ENCODE results near the gene RAD23B.

Gene RAD23B

DNA sequence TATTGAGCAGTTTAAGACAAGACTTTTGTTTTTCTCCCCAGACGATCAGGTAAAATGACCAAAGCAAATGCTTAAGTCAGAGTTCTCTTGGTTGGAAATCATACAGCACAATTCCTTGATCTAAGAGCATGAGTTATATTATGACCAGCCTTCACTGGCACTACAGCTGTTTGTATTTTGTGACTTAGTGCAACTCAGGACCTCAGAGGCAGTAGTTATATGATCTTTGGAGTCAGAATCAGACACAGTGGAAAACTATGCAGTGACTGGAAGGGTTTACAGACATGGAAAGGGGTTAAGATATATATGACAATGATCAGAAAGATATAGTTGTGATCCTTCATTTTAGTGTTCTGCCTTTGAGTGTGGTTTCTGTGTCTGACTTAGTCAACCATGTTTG lies 24.3 kb downstream of the RAD23B start:
- H3K4me3 ChIP-seq (ENCODE audit: low read length) = no peak overlapping the region
- DNase-seq (ENCODE audit: low read depth) = no peak
- TF ChIP-seq, protein P1, sequence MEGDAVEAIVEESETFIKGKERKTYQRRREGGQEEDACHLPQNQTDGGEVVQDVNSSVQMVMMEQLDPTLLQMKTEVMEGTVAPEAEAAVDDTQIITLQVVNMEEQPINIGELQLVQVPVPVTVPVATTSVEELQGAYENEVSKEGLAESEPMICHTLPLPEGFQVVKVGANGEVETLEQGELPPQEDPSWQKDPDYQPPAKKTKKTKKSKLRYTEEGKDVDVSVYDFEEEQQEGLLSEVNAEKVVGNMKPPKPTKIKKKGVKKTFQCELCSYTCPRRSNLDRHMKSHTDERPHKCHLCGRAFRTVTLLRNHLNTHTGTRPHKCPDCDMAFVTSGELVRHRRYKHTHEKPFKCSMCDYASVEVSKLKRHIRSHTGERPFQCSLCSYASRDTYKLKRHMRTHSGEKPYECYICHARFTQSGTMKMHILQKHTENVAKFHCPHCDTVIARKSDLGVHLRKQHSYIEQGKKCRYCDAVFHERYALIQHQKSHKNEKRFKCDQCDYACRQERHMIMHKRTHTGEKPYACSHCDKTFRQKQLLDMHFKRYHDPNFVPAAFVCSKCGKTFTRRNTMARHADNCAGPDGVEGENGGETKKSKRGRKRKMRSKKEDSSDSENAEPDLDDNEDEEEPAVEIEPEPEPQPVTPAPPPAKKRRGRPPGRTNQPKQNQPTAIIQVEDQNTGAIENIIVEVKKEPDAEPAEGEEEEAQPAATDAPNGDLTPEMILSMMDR (conservative IDR thresholded peaks at IDR 0.05; ENCODE audit: low read length) = no peak

DNA sequence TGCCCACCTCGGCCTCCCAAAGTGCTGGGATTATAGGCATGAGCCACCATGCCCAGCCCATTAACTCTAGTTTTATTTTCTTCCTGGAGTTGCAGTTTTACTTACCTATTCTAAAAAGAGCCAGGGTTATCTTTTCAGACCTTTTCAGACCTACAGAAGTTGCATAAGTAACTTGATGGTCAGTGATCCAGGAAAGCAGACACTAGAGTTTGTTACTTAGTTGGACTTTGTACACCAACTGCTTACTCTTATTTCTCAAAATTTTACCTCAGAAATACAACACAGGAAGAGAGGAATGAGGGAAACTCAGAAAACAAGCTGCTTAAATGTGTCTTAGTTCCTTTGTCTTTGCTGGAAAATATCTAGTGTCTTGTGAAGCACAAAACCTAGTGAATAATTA lies 25.4 kb downstream of the RAD23B start:
- TF ChIP-seq, protein P1 (conservative IDR thresholded peaks at IDR 0.05; ENCODE audit: low read length) = no peak
- DNase-seq (ENCODE audit: low read depth) = no peak
- H3K4me3 ChIP-seq (ENCODE audit: low read length) = no peak overlapping the region

DNA sequence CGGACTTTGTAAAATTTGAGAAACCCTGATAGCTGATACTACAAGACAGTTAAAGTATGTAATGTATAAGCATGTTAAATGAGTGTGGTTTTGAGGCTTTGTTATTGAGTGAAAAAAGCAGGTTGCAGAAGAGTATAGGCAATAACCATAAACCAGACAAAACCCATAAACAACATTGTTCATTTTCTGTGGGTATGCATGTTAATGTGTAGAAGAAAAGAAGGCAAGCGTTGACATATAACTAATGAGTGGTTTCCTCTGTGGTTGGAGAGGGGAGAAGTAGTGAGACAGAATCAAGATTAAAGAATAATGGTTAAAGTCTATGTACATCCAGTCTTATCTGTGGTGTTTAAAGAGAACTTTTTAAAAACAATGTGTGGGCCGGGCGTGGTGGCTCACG lies 26.2 kb downstream of the RAD23B start:
- TF ChIP-seq, protein P1 (conservative IDR thresholded peaks at IDR 0.05; ENCODE audit: low read length) = no peak
- DNase-seq (ENCODE audit: low read depth) = no peak

DNA sequence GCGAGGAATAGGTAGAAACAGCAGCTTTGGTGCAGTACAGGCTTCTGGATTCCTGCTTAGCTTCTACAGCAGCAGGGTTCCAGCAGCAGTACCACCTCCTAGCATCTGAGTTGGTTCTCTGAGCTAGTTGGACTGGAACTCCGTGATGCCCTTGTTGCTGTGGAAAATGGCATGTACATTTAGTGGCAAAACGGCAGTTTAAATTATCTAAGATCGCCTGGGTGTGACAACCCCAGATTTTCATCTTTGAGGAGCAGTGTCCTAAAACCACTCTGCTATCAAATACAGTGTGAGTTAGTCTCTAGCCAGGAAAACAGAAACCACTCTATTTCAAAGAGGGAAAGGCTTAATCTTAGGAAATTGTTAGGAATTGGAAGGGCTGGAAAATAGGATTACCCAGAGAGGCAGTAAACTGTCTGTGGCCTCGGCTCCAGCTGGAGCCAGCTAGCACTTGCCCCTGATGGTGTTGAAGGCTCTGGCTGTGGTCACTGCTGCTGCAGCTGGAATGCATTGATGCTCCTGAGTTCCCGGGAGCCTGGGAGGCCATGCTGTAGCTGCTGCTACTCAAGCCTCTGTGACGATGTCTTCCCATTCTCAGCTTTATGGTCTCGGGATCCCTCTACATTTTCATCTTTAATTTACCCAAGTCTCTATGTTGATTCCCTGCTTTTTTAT lies 29.4 kb downstream of the RAD23B start:
- no peak overlapping the region for H3K4me3 ChIP-seq (ENCODE audit: low read length)
- TF ChIP-seq, protein P1 (conservative IDR thresholded peaks at IDR 0.05; ENCODE audit: low read length) = no peak
- peak; percentile 73 for DNase-seq (ENCODE audit: low read depth)

More for the DNA sequence above, 26.2 kb downstream of the RAD23B start:
- H3K4me3 ChIP-seq (ENCODE audit: low read length) = no peak overlapping the region

DNA sequence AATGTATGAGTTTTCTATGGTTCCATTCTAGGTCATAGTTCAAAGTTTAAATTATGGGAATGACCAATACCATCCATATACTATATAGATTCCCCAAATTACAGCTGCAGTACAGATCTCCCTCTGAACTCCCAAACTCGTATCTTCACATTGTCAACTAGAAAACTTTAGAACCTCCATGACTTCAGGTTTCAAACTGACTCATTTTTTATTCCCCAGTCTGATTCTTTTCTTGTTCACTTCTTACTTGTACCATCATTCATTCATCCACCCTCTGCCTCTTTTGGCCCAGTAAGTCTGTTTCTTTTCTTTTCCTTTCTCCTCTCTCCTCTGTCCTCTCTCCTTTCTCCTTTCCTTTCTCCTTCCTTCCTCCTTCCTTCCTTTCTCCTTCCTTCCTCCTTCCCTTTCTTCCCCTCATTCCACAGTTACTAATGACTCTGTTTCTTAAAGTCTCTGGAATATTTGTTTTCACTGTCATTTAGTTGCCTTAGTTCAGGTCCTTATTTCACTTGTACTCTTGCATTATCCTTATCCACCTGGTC lies 30.5 kb downstream of the RAD23B start:
- TF ChIP-seq, protein P1 (conservative IDR thresholded peaks at IDR 0.05; ENCODE audit: low read length) = no peak
- no peak for DNase-seq (ENCODE audit: low read depth)
- no peak overlapping the region for H3K4me3 ChIP-seq (ENCODE audit: low read length)

DNA sequence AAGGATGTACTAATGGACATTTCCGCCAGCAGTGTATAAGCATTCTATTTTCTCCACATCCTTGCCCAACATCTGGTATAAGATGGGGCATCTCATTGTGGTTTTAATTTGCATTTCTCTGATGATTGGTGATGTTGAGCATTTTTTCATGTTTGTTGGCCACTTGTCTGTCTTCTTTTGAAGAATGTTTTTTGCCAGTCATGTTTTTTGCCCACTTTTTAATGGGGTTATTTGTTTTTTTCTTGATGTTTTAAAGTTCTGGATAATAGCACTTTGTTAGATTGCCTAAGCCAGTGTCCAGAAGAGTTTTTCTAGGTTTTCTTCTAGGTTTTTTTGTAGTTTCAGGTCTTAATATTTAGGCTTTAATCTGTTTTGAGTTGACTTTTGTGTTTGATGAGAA lies 31.7 kb downstream of the RAD23B start:
- no peak overlapping the region for H3K4me3 ChIP-seq (ENCODE audit: low read length)
- DNase-seq (ENCODE audit: low read depth) = no peak
- TF ChIP-seq, protein P1 (conservative IDR thresholded peaks at IDR 0.05; ENCODE audit: low read length) = no peak
